Islet of Langerhans (tissue), 1 donor: ENCODE results near the gene RPUSD4.

Experiments used
- FAIRE-seq: peaks from one replicate; lab custom pipeline; 2011; peaks lifted over from hg19 to GRCh38; lab: Jason Lieb, UNC

RPUSD4 gene

DNA sequence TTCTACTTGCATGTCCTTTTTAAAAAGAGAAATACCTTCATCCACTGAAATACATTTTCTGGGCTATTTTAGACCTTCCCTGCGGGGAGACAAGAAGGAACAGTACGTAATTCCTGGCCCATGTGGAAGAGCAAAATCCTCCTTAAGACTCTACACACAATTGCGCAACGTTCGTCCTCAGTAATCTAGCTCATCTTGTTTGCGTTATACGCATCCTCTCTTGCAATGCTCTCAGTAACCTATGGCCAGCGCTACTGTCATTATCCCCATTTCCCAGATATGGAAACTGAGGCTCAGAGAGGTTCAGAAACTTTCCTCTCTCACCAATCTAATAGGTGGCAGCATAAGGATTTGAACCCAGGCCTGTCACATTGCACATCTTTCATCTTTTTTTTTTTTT is 54.6 kb downstream of the RPUSD4 start:
- FAIRE-seq: no peak

DNA sequence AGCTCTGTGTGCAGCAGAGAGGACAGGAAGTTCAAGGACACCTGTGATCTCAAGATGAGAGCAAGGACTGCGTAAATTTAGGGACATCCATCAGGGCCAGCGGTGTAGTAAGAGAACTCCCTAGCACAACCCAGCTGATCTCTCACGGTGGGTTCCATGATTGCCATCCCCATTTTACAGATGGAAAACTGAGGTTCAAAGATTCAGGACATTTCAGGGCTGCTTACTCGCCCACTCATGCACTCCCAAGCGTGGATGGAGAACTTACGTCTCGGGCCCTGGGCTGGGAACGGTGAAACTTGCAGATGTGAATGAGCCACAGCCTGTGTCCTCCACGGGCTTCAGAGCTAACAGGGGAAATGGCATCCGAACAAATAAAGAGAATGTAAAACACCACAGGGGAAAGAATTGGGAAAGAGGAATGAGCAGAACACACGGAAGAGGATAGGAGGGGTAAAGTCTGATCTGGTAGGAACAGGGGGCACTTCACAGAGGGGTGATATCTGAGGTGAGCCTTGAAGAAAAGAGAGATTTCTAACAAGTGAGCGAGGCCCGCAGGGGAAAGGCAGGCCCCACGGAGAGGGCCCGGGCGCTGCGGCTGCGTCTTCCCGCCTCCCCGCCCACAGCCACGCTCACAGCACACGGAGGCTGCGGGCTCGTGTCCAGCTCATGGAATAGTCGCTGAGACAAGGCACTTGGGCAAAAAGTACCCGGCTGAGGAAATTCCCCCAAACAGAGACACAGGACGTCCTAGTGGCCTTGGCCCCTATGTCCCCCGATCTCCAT is 55.9 kb downstream of the RPUSD4 start:
- FAIRE-seq: no peak

DNA sequence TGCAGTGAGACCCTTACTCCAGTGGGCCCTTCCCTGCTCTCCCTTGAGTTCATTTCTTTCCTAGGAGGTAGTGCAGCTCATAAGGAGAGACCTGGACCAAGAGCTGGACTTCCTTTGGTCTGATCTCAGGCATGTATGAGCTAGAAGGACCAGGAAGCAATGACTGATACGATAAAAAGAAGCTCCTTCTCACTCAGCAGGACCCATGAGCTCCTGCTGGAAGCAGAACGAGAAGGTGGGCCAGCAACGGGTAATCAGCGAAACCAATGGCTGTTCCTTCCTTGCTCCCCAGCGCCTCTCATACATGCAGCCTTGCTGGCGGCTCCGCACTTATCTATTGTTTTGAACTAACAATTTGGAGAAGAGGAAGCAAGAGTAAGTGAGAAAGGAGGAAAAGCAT is 56.8 kb downstream of the RPUSD4 start:
- FAIRE-seq: no peak

DNA sequence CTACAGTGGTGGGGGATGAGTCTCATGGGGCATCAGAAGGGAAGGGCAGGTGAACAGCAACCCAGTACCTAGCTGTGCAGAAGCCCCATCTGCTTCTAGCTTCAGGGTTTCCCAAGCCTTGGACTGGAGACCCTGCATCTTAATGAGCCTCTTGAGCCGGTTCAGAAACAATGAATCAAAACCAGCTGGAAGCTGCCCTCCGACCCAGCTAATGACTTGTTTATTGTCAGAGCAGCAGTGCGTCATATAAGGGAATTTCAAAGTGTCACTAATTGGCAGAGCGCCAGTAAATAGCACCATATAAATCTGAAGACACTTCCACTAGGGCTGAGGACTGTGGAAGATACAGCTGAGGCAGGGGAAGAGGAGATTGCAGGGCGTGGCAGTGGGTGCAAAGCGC is 57.5 kb downstream of the RPUSD4 start:
- FAIRE-seq: no peak

DNA sequence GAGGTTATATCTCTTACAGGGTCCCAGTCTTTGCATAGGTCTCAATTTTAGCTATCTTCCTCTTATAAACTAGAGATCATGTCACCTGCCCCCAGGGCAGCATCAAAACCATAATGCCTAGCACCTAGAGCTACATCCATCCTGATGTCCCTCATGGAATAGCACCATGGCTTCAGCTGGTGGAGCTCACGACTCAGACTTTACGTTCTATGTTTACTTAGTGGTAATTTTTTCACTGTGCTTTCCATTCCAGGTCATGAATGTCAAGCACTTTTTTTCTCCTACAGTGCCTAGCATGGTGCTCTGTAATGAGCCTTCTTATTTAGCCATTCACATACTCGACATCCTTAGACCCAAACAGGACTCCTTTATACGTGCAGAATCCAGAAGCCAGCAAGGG is 58.4 kb downstream of the RPUSD4 start:
- no peak for FAIRE-seq

DNA sequence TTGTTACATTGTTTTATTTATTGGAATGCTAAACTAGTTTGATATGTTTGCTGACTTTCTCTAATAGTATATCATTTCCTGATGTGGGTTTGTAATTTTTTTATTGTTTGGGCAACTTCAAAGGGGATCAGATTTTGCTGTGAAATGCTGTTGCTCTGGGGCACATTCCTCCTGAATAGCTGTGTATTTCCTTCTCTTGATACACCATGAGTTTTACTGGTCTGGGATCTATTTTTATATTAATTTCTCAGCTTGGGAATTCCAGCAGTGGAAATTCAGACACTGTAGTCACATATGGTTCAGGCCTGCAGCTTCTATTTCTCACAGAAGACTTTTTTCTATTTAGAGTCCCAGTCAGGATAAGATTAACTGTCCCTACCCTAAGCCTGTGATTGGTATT is 58.9 kb downstream of the RPUSD4 start:
- peak; percentile 21 for FAIRE-seq

DNA sequence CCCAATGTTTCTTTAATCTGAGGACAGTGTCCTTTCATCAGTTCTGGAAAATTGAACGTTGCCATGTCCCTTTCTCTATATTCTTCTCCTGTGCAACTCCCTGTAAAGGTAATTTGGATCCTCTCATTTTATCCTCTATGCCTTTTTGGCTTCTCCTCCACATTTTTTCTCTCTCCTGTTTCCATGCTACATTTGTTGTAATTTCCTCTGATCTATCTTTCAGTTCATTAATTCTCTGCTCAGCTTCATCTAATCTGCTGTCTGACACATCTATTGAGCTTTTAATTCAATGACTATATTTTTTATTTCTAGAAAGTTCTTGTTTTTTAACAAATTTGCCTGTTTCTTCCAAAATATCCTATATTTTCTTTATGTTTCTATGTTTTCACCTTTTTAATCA is 59.3 kb downstream of the RPUSD4 start:
- FAIRE-seq: no peak
